Muscle of arm (tissue), 12 donors: Measurements from ENCODE around the gene GPC1. TPM values are rescaled to one million over a fixed set of nuclear protein-coding genes. Genes with fewer than 3 reads are reported as not detected.
A peak's percentile ranks its signal among the peaks of the same experiment; 100 is the strongest.

Experiments used
- DNase-seq: peaks from one replicate; pipeline ENCODE4 v3.0.0-alpha.2; 2013
- polyA plus RNA-seq, 12 donors: library from polyadenylated mRNA; unstranded; fragments of 120-200 nt; gene quantifications; one replicate each; pipeline ENCODE4 v1.2.1, GENCODE V29; 2013; ENCODE audit not compliant: insufficient read length in 12 of 12

Gene GPC1
- polyA plus RNA-seq, 12 donors, result 67.3 to 145 (median 81.0) TPM; not detected in 1

DNA sequence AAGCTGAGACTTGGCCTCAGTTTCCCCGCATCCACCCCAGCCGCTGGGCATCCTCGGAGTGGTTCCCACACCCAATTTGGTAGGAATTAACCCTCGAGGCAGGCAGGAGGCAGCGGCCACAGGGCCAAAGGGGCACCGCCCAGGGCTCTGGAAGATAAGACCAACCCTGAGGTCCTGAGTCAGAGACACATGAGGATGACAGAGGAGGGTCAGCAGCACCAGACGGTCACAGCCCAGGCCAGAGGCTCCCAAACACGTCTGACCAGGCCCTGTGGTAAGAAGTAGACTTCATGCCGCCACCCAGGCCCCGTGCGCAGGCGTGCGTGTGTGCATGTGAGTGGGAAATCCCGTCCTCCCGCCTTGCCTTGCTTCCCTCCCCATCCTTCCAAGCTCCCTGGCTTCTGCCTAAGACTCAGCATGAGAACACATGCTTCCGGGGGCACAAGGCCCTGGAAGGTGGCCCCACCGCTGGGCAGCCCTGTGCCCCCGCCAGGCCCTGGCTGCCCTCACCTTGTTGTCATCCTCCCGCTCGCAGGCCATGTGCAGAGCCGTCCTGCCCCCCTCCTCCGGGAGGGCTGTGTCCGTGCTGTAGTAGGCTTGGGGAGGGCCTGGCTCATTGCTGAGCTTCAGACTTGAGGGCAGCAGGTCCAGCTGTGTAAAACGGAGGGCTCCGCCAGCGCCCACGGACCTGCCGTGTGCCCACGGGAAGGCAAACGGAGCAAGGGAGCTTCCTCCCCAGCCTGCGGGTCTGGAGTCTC is 76.1 kb downstream of the GPC1 start:
- no peak for DNase-seq

DNA sequence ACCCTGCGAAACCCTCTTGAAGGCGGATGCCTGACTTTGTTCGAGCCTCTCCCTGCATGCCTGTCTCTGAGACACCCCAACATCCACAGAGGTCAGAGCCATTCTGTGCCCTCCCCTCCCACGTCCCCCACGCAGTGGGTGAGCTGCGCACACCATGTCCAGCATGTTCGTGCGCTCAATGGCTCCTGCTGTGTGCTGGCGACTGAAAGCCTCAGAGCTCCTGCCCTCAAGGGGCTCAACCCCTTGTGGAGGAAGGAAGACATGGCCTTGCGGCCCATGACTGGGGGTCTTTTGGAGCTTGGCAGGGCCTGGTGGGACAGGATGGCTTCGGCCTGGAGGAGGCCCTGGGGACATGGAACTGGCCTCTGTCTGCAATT is 76.6 kb downstream of the GPC1 start:
- DNase-seq, result no peak

DNA sequence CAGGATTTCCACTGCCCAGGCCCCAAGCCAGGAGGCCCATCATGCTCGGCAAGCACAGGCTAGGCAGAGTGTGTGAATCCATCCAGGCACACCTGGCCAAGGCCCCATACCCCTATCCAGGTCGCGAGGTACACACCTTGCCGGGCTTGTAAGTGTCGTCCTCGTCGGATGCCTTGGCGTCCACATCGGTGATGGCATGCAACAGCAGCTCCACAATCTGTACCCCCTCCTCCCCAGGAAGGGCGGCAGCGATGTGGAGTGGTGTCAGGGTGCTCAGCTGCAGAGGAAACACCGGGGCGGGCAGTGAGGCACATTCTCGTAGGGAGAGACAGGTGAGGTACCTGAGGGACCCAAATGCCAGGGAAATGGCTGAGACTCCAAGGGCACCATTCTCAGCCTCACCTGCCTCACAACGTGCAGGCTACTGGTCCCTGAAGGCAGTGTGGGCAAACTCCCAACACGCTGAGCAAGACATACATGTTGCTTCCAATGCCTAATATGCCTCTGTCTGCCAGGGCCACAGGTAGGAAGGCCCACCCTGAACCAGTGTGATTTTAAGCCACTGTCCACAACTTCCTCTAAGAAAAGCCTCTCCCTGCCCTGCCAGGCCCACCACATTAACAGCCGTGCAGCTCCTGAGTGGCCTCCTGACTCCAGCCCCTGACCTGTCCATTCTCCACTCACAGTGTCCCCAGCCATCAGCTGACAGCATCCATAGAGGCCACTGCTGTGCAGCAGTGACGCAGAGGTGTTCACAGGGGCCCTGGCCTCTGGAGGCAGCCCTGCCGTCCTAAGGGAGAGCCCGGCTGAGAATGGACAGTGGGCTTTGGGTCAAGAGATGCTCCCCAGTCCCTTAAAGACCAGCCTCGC is 77.4 kb downstream of the GPC1 start:
- DNase-seq, result no peak

DNA sequence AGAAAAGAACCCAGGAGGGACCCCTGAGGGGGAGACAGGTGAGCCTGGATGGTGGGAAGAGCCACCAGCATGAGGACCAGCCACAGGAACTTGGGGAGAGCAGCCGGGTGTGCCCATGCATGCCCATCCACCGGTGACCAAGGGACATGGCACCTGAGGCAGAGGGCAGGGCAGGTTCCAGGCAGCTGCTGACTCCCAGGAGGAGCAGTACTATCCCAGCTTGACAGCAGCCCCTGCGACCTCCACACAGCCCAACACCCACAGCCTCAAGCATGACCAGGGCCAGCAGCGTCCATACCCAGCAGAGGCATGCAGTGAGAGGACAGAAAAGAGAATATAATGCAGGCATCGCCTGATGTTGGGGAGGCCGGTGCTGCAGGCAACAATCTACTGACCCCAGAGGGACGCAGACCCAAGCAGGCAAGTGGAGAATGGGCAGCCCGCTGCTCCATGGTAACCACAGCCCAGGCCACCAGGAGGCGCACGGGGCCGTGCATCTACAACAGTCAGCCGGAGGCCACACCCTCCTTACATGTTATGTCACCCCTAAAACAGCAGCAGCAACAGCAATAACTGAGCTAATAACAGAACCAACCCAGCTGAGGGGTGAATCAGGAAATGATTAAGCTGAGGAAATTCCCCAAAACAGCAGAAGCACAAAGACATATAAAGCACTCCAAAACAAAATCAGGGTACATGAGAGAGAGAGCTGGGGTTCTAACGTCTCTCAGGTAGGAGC is 78.3 kb downstream of the GPC1 start:
- DNase-seq, result peak; percentile 61

DNA sequence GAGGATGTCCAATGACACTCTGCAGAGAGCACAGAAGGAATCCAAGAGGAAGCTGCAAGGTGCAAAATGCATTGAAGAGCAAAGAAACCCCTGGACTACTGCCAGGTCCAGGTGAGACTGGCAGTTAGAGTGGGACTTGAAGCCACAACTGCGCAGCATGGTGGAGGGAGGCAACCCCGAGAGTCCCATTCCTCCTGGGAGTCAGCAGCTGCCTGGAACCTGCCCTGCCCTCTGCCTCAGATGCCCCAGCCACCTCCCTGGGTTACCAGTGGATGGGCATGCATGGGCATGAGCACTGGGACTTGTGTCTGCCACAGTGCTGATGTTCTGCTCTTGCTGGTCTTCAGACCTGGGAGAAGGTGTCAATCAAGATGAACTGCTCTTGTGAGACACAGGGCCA is 79.2 kb downstream of the GPC1 start:
- no peak for DNase-seq

DNA sequence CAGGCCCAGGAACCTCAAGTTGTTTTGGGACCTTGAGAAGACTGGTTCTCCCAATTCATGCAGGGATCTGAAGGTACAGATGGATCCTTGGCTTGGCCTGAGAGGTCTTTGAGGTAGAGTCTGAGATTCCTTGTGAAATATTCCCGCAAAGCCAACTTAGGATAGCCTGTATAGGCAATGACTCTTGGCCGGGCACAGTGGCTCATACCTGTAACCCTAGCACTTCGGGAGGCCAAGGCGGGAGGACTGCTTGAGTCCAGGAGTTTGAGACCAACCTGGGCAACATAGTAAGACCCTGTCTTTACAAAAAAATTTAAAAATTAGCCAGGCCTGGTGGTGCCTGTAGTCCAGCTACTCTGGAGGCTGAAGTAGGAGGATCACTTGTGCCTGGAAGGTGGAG is 81.9 kb downstream of the GPC1 start:
- DNase-seq, result no peak

Other genes starting within 250 kb of the GPC1 start
- 10 to 100 TPM in 2 of 12 donors, 1 to 10 TPM in 9, not detected in 1; 6.0 to 14.1 (median 8.3) TPM for gene ANKMY1, start 122.3 kb downstream of the GPC1 start, polyA plus RNA-seq
- gene DUSP28, start 124.7 kb downstream of the GPC1 start, polyA plus RNA-seq, result 10 to 100 TPM in 8 of 12 donors, 1 to 10 TPM in 3, not detected in 1; 9.1 to 14.3 (median 12.6) TPM
- gene RNPEPL1, start 132.8 kb downstream of the GPC1 start, polyA plus RNA-seq, result 10 to 100 TPM in 11 of 12 donors, not detected in 1; 22.4 to 44.5 (median 23.3) TPM
- 10 to 100 TPM in 11 of 12 donors, not detected in 1; 11.9 to 23.8 (median 15.1) TPM for gene CAPN10, start 151.1 kb downstream of the GPC1 start, polyA plus RNA-seq
- 10 to 100 TPM in 1 of 12 donors, 1 to 10 TPM in 8, under 1 TPM in 2, not detected in 1; 0.62 to 17.6 (median 1.8) TPM for gene GPR35, start 189.8 kb downstream of the GPC1 start, polyA plus RNA-seq
- gene AQP12B, start 247.2 kb downstream of the GPC1 start, polyA plus RNA-seq, result 1 to 10 TPM in 6 of 12 donors, under 1 TPM in 4, not detected in 2; 0.64 to 7.6 (median 1.2) TPM